Heart right ventricle (tissue), 16 donors: ENCODE results near the gene TRIM37. TPM values are rescaled to one million over a fixed set of nuclear protein-coding genes. Genes with fewer than 3 reads are reported as not detected.

ENCODE experiments used
- ATAC-seq, 8 donors: fragments of 200-7000 bp; cut with Tn5 transposase; one replicate each; pipeline ENCODE4 v1.9.1; 2020; ENCODE audit warnings: mild to moderate bottlenecking in 8 of 8, moderate library complexity in 8 of 8, moderate number of reproducible peaks in 1 of 8
- DNase-seq, 2 donors: peaks; one replicate each; pipeline ENCODE4 v3.0.0-alpha.2; 2020
- H3K27ac ChIP-seq, 10 donors: fragments of 200-600 bp; sonication (generic) in 2 of 10; one replicate each; pipeline versions ENCODE4 v1.5.0 to v1.8.0; 2020 to 2022; ENCODE audit warnings: mild to moderate bottlenecking in 3 of 10
- H3K27me3 ChIP-seq, 7 donors: fragments of 200-600 bp; one replicate each; pipeline ENCODE4 v1.8.0; 2021 to 2022; ENCODE audit warnings: mild to moderate bottlenecking in 2 of 7
- H3K36me3 ChIP-seq, 9 donors: fragments of 200-600 bp; sonication (generic) in 1 of 9; one replicate each; pipeline versions ENCODE4 v1.5.0 to v1.8.0; 2020 to 2022; ENCODE audit warnings: mild to moderate bottlenecking in 2 of 9
- H3K4me1 ChIP-seq, 9 donors: fragments of 200-600 bp; sonication (generic) in 1 of 9; one replicate each; pipeline versions ENCODE4 v1.5.0 to v1.8.0; 2020 to 2022; ENCODE audit warnings: mild to moderate bottlenecking in 4 of 9
- H3K4me3 ChIP-seq, 10 donors: fragments of 200-600 bp; sonication (generic) in 2 of 10; one replicate each; pipeline versions ENCODE4 v1.5.0 to v1.8.0; 2020 to 2022; ENCODE audit warnings: mild to moderate bottlenecking in 7 of 10, moderate library complexity in 2 of 10
- H3K9me3 ChIP-seq, 11 donors: fragments of 200-600 bp in 10 of 11; sonication (generic) in 2 of 11; one replicate each; pipeline versions ENCODE4 v1.5.0 to v1.8.0; 2013 to 2022; ENCODE audit warnings: mild to moderate bottlenecking in 2 of 11, control low read depth in 1 of 11, moderate library complexity in 1 of 11
- CTCF ChIP-seq, 9 donors: fragments of 200-600 bp; sonication (generic) in 2 of 9; IDR thresholded peaks; one replicate each; pipeline versions ENCODE4 v1.5.0 to v1.8.0; 2021 to 2022; ENCODE audit warnings: antibody characterized with exemption in 9 of 9, mild to moderate bottlenecking in 5 of 9, moderate library complexity in 1 of 9
- WGBS, 2 donors: extraction: QIAGEN DNeasy Blood & Tissue Kit; methylation state at CpG; one replicate each; pipeline ENCODE4 v1.1.7; 2013; ENCODE audit warnings: inconsistent platforms in 1 of 2; 5-methylcytosine and 5-hydroxymethylcytosine counted together
- intact Hi-C, 10 donors: fragments of 100-400 bp; cut with DNase I; formaldehyde crosslinking; loops; one replicate each; pipeline versions ENCODE4 v1.11.1 to v1.14.2; 2022
- polyA plus RNA-seq, 2 donors: library from polyadenylated mRNA; stranded (reverse); fragments of 200-250 nt; gene quantifications; one replicate each; pipeline ENCODE4 v1.2.3, GENCODE V29; 2013
- total RNA-seq, 10 donors: library from RNA; stranded (reverse); fragmentation: NEBNext Ultra II Directional in 3 of 10; extraction: Animal tissue kit (Norgen Biotek cat#: 25700) in 3 of 10; gene quantifications; one replicate each; pipeline versions ENCODE4 v1.2.1 to v1.2.4, GENCODE V29; 2021 to 2023
- donor health status: Arrhythmogenic right ventricular cardiomyopathy.
- donor health status: ischemic (EF 13 %, LVEDD 7.1; RV severe dilation, severe dysfunction).
- donor health status: healthy with polysubstance abuse.
- donor health status: DM: no; HTN: yes; CAD: no.
- donor health status: DM: no; HTN: no; CAD: no.
- donor health status: ischemic (EF 25% LVEDD 6.9; RV normal size, moderate dysfunction).
- donor health status: ischemic (EF 25% LVEDD 5.7; RV mildly dilated, moderate dysfunction).
- donor health status: healthy.
- donor health status: DM: yes; HTN: yes; CAD: no.
- donor health status: Ischemic cardiomyopathy.
- donor health status: ischemic (EF 35%, LVEDD 5.7; RV mildly dilated, moderate dysfunction).
- donor health status: nonischemic (EF 11% LVEDD 7.7; RV severe dilation, severe dysfunction).
- donor health status: DM: yes; HTN: yes; CAD: no.
- donor health status: PGD.
- donor health status: ischemic (EF 29% LVEDD 5.4; RV normal size, mild dysfunction).
- donor health status: nonischemic (EF 23%, LVEDD 6.1; RV moderate dilation, normal function).

TRIM37 gene
- total and polyA plus RNA-seq, 12 donors: 5.9 to 22.2 (median 17.5) TPM

- Histone ChIP-seq H3K9me3 (no peaks in the 10 kb centered on the region), H3K27ac (no peak overlapping the region), H3K36me3 (peaks cover 0 to 100% (median 6%) of the 10 kb centered on the region in 9 donors), H3K27me3 (no peaks in the 10 kb centered on the region), H3K4me1 (no peaks in the 10 kb centered on the region), H3K4me3 (no peak overlapping the region)
- WGBS, 2 donors: 95 to 96% methylated on average over 6 of the region's 6 CpGs
- DNase-seq (no peak), ATAC-seq (no peak)
- intact Hi-C loops: no loop called here
- no peak for TF ChIP-seq CTCF (IDR thresholded peaks at IDR 0.05)
These were observed 38.9 kb downstream of the TRIM37 start for GRCh38 chr17:59067756-59068155.

DNA sequence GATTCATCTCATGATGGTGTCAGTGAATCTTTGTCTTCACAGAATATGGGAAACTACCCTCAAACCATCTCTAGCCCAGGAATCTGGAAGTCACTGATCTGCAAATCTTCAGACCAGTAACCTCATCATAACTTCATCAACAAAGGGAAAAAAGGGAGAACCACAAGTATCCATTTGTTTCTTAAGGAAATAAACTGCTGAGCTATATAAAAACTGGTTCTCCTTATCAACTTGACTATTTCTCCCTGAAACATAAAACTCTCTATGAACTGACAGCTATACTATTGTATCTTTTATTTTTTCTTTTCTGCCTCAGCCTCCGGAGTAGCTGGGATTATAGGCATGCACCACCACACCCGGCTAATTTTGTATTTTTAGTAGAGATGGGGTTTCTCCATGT lies 39.3 kb downstream of the TRIM37 start:
- TF ChIP-seq CTCF (IDR thresholded peaks at IDR 0.05): no peak
- intact Hi-C loops: no loop called here
- no peak for DNase-seq
- Histone ChIP-seq H3K36me3 (peaks cover 0 to 100% (median 6%) of the 10 kb centered on the region in 9 donors), H3K27ac (no peak overlapping the region), H3K4me1 (no peaks in the 10 kb centered on the region), H3K4me3 (no peak overlapping the region), H3K9me3 (no peaks in the 10 kb centered on the region), H3K27me3 (no peaks in the 10 kb centered on the region)
- 93 to 100% methylated on average over 2 of the region's 2 CpGs for whole genome bisulfite sequencing, 2 donors
- no peak for ATAC-seq

DNA sequence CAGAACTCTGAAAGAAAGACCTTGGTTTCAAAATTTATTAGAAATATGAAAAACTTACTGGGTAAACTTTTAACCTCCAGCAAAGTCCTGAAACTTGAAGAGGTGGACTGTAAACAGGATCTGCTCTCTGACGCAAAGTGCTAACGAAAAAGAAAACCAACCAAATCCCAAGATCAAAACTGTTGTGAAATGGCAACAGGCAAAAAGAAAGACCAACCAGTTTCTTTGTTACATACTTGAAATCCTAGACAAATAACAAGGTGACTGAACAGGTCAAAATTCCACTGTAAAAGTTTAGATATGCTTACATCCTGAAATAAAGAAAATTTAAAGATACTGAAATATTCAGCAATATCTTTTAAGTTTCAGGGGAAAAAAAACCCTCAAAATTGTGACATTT lies 44.2 kb downstream of the TRIM37 start:
- Histone ChIP-seq H3K27me3 (no peaks in the 10 kb centered on the region), H3K27ac (no peak overlapping the region), H3K4me1 (no peaks in the 10 kb centered on the region), H3K4me3 (no peak overlapping the region), H3K36me3 (peaks cover 0 to 100% (median 16%) of the 10 kb centered on the region in 9 donors), H3K9me3 (no peaks in the 10 kb centered on the region)
- ATAC-seq: no peak
- no peak for TF ChIP-seq CTCF (IDR thresholded peaks at IDR 0.05)
- DNase-seq: no peak
- intact Hi-C loops: no loop called here
- 95 to 98% methylated on average over 2 of the region's 2 CpGs for WGBS, 2 donors

GRCh38 chr17:59056857-59057256 lies 49.8 kb downstream of the TRIM37 start:
- ATAC-seq (no peak), DNase-seq (no peak)
- Histone ChIP-seq H3K4me3 (no peak overlapping the region), H3K4me1 (no peaks in the 10 kb centered on the region), H3K9me3 (no peaks in the 10 kb centered on the region), H3K27me3 (no peaks in the 10 kb centered on the region), H3K27ac (no peak overlapping the region), H3K36me3 (peaks cover 0 to 99% (median 24%) of the 10 kb centered on the region in 9 donors)
- intact Hi-C loops: no loop called here
- no peak for TF ChIP-seq CTCF (IDR thresholded peaks at IDR 0.05)
- WGBS, 2 donors: 97 to 98% methylated on average over 5 of the region's 5 CpGs
